PFSK-1 (cell line): ENCODE data around the gene RASL12.

Experiments
- FOXP2 ChIP-seq: optimal IDR thresholded peaks from 2 replicates; pipeline ENCODE3; 2011; ENCODE audit warnings: borderline replicate concordance, control low read depth, inconsistent platforms; ENCODE audit not compliant: insufficient read depth; ENCODE audit errors: extremely low read length, extremely low read depth
- POLR2AphosphoS5 ChIP-seq: IDR thresholded peaks from 2 replicates; pipeline ENCODE4 v1.6.1; 2012; ENCODE audit warnings: low read depth, mild to moderate bottlenecking, control low read depth, low read length, moderate library complexity
- SIN3A ChIP-seq: IDR thresholded peaks from 2 replicates; pipeline ENCODE4 v1.6.1; 2012; ENCODE audit warnings: mild to moderate bottlenecking, low read length, moderate library complexity, borderline replicate concordance; ENCODE audit not compliant: insufficient read depth
- TAF1 ChIP-seq: IDR thresholded peaks from 2 replicates; pipeline ENCODE4 v1.6.1; 2012; ENCODE audit warnings: low read length, control low read depth, borderline replicate concordance; ENCODE audit not compliant: insufficient read depth
- TF ChIP-seq, protein P1 (sequence below), 2 experiments: IDR thresholded peaks; 2 replicates each; pipeline versions ENCODE4 v1.6.1 to v1.8.0; 2011 to 2012; ENCODE audit warnings: low read depth in 2 of 2, low read length in 2 of 2, control low read depth in 1 of 2, inconsistent platforms in 1 of 2, mild to moderate bottlenecking in 1 of 2, moderate library complexity in 1 of 2; ENCODE audit not compliant: insufficient read depth in 1 of 2

The RASL12 gene

DNA sequence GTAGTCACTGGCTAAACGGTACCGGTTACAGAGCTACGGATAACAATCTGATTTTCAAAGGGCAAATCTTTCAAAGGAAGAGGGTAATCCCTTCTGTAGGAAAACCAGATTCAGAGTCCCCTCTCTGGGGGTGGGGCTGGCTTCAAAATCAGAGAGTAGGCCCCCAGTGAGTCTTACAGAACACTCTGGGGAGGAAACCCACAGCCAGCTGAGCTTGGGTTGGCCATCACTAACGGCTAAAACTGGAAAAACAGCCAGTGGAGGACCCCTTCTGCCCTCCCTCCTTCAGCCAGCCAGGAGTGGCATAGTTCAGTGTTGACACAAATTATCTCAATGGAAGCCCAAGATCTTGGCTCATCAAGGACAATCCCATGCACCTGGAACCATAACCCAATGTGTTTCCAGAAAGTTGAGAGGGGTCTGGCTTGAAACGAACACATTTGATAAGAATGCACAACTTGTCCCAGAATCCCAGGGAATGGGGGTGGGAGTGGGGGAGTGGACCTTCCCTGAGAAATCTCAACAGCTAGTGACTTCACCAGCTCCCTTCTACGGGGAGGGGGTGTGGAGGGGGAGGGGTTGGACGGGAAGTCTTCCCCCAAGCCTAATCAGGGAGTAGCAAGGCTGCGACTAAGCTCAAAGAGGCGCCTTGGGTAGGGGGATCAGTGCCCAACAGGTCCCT, 1.0 kb downstream of the RASL12 start:
- TF ChIP-seq SIN3A (no peak), FOXP2 (no peak), TAF1 (no peak), POLR2AphosphoS5 (no peak)
- TF ChIP-seq, protein P1, sequence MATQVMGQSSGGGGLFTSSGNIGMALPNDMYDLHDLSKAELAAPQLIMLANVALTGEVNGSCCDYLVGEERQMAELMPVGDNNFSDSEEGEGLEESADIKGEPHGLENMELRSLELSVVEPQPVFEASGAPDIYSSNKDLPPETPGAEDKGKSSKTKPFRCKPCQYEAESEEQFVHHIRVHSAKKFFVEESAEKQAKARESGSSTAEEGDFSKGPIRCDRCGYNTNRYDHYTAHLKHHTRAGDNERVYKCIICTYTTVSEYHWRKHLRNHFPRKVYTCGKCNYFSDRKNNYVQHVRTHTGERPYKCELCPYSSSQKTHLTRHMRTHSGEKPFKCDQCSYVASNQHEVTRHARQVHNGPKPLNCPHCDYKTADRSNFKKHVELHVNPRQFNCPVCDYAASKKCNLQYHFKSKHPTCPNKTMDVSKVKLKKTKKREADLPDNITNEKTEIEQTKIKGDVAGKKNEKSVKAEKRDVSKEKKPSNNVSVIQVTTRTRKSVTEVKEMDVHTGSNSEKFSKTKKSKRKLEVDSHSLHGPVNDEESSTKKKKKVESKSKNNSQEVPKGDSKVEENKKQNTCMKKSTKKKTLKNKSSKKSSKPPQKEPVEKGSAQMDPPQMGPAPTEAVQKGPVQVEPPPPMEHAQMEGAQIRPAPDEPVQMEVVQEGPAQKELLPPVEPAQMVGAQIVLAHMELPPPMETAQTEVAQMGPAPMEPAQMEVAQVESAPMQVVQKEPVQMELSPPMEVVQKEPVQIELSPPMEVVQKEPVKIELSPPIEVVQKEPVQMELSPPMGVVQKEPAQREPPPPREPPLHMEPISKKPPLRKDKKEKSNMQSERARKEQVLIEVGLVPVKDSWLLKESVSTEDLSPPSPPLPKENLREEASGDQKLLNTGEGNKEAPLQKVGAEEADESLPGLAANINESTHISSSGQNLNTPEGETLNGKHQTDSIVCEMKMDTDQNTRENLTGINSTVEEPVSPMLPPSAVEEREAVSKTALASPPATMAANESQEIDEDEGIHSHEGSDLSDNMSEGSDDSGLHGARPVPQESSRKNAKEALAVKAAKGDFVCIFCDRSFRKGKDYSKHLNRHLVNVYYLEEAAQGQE (IDR thresholded peaks at IDR 0.05; ENCODE audit: insufficient read depth in 1 of 2, low read depth in 2 of 2, low read length in 2 of 2) = no peak

- TF ChIP-seq SIN3A = no peak
- no peak for TF ChIP-seq POLR2AphosphoS5
- TF ChIP-seq TAF1 = no peak
- no peak for TF ChIP-seq FOXP2
- TF ChIP-seq, protein P1 (IDR thresholded peaks at IDR 0.05; ENCODE audit: insufficient read depth in 1 of 2, low read depth in 2 of 2, low read length in 2 of 2) = no peak
Measured at GRCh38 chr15:65066001-65066634, 1.7 kb downstream of the RASL12 start.

DNA sequence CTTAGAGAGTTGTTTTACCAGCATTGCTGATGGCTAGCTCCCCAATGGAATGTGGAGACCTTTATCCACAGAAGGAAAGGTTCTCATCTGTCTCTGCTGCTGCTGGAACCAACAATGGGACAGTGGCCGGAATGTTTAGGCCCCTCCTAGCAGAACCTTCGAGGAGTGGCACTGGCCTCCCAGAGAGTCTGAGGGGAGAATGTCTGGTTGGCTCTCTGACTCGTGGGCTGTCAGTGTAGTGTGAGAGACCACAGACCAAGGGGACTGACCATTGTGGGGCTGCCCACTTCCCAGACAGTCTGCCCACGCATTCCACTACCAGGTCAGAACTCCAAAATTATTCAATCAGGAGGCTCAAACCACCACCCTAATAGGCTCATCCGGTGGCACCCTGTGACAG, 5.1 kb downstream of the RASL12 start:
- TF ChIP-seq FOXP2 (no peak), TAF1 (no peak), SIN3A (no peak), POLR2AphosphoS5 (no peak)
- TF ChIP-seq, protein P1 (IDR thresholded peaks at IDR 0.05; ENCODE audit: insufficient read depth in 1 of 2, low read depth in 2 of 2, low read length in 2 of 2) = no peak

- TF ChIP-seq POLR2AphosphoS5 (no peak), FOXP2 (no peak), TAF1 (no peak), SIN3A (no peak)
- TF ChIP-seq, protein P1 (IDR thresholded peaks at IDR 0.05; ENCODE audit: insufficient read depth in 1 of 2, low read depth in 2 of 2, low read length in 2 of 2) = no peak
Measured at GRCh38 chr15:65062061-65062460, 5.7 kb downstream of the RASL12 start.

GRCh38 chr15:65060641-65061397, 7.0 kb downstream of the RASL12 start:
- no peak for TF ChIP-seq SIN3A
- no peak for TF ChIP-seq TAF1
- TF ChIP-seq POLR2AphosphoS5 = no peak
- TF ChIP-seq FOXP2 = no peak
- TF ChIP-seq, protein P1 (IDR thresholded peaks at IDR 0.05; ENCODE audit: insufficient read depth in 1 of 2, low read depth in 2 of 2, low read length in 2 of 2) = no peak
